Measurements from ENCODE around the gene EVPL. TPM values are rescaled to one million over a fixed set of nuclear protein-coding genes. Genes with fewer than 3 reads are reported as not detected.

The EVPL gene
- total and polyA plus RNA-seq, 2 of the 13 experiments (the other 11 are each of a cell fraction or from before 2014, with no cell fraction given) = 2.1 to 8.2 TPM

DNA sequence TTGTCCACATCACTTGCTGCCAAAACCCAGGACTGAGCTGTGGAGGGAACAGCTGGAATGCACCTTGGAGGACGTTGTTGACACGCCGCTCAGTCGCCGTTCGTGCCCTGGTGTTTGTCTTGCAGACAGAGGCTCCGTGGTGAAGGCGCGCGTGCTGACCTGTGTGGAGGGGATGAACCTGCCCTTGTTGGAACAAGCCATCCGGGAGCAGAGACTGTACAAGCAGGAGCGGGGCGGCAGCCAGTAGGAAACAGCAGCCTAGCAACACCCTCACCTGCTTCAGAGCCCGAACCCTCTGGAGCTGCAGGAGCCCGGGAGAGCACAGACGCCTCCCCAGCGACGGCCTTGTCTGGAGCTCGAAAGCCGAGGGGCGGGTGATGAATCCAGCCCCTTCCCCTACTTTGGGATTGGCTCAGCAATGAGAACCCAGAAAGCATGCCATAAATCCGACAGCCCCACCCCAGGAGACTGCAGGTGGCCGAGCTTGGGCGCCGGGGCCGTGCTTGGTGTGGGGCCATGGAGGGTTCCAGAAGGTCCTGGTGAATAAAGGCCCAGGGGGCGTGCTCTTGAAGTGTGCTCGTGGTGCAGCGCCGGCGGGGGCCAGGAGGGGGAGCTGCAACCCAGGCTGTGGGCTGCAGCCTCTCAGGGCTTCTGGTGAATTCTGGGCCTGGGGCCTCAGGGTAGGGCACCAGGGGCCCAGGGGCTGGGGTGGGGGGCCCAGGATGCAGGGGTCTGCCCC lies 26.9 kb downstream of the EVPL start (continued):
- 0 out of 2 replicates have a peak, but pooled peaks have one; percentile 51 for TF ChIP-seq ARHGAP35 (CRISPR knock-in tag; IDR thresholded peaks at IDR 0.05; ENCODE audit: borderline replicate concordance)
- peak; percentile 49; the same call in 1 of the 2 replicates for TF ChIP-seq ZKSCAN5 (CRISPR knock-in tag; IDR thresholded peaks at IDR 0.05)
- no peak for TF ChIP-seq TBL1XR1 (IDR thresholded peaks at IDR 0.05; ENCODE audit: borderline replicate concordance, low read length, partially characterized antibody)
- no peak for TF ChIP-seq ZNF746 (CRISPR knock-in tag; IDR thresholded peaks at IDR 0.05)
- TF ChIP-seq NRL (CRISPR knock-in tag; IDR thresholded peaks at IDR 0.05; ENCODE audit: borderline replicate concordance) = peak; percentile 84
- no peak for TF ChIP-seq NCOA1 (CRISPR knock-in tag; IDR thresholded peaks at IDR 0.05)
- 0 out of 2 replicates have a peak, but pooled peaks have one; percentile 28 for TF ChIP-seq SAP130 (CRISPR knock-in tag; IDR thresholded peaks at IDR 0.05; ENCODE audit: low read depth)
- TF ChIP-seq, protein P1, sequence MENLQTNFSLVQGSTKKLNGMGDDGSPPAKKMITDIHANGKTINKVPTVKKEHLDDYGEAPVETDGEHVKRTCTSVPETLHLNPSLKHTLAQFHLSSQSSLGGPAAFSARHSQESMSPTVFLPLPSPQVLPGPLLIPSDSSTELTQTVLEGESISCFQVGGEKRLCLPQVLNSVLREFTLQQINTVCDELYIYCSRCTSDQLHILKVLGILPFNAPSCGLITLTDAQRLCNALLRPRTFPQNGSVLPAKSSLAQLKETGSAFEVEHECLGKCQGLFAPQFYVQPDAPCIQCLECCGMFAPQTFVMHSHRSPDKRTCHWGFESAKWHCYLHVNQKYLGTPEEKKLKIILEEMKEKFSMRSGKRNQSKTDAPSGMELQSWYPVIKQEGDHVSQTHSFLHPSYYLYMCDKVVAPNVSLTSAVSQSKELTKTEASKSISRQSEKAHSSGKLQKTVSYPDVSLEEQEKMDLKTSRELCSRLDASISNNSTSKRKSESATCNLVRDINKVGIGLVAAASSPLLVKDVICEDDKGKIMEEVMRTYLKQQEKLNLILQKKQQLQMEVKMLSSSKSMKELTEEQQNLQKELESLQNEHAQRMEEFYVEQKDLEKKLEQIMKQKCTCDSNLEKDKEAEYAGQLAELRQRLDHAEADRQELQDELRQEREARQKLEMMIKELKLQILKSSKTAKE (CRISPR knock-in tag; IDR thresholded peaks at IDR 0.05; ENCODE audit: borderline replicate concordance) = peak; percentile 80
- no peak for TF ChIP-seq ZNF616 (CRISPR knock-in tag; IDR thresholded peaks at IDR 0.05; ENCODE audit: low read depth)
- TF ChIP-seq FOXA3 (CRISPR knock-in tag; IDR thresholded peaks at IDR 0.05) = peak; percentile 76
- peak; percentile 86; the same call in 1 of the 2 replicates for TF ChIP-seq ZNF292 (CRISPR knock-in tag; IDR thresholded peaks at IDR 0.05; ENCODE audit: borderline replicate concordance, low read depth)
- no peak for TF ChIP-seq ZNF790 (CRISPR knock-in tag; IDR thresholded peaks at IDR 0.05; ENCODE audit: borderline replicate concordance)
- TF ChIP-seq, protein P2, sequence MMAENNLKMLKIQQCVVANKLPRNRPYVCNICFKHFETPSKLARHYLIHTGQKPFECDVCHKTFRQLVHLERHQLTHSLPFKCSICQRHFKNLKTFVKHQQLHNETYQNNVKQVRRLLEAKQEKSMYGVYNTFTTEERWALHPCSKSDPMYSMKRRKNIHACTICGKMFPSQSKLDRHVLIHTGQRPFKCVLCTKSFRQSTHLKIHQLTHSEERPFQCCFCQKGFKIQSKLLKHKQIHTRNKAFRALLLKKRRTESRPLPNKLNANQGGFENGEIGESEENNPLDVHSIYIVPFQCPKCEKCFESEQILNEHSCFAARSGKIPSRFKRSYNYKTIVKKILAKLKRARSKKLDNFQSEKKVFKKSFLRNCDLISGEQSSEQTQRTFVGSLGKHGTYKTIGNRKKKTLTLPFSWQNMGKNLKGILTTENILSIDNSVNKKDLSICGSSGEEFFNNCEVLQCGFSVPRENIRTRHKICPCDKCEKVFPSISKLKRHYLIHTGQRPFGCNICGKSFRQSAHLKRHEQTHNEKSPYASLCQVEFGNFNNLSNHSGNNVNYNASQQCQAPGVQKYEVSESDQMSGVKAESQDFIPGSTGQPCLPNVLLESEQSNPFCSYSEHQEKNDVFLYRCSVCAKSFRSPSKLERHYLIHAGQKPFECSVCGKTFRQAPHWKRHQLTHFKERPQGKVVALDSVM (CRISPR knock-in tag; IDR thresholded peaks at IDR 0.05) = peak; percentile 37; the same call in 1 of the 2 replicates
- peak; percentile 60; the same call in 1 of the 2 replicates for TF ChIP-seq FOXO1 (CRISPR knock-in tag; IDR thresholded peaks at IDR 0.05)
- TF ChIP-seq, protein P3, sequence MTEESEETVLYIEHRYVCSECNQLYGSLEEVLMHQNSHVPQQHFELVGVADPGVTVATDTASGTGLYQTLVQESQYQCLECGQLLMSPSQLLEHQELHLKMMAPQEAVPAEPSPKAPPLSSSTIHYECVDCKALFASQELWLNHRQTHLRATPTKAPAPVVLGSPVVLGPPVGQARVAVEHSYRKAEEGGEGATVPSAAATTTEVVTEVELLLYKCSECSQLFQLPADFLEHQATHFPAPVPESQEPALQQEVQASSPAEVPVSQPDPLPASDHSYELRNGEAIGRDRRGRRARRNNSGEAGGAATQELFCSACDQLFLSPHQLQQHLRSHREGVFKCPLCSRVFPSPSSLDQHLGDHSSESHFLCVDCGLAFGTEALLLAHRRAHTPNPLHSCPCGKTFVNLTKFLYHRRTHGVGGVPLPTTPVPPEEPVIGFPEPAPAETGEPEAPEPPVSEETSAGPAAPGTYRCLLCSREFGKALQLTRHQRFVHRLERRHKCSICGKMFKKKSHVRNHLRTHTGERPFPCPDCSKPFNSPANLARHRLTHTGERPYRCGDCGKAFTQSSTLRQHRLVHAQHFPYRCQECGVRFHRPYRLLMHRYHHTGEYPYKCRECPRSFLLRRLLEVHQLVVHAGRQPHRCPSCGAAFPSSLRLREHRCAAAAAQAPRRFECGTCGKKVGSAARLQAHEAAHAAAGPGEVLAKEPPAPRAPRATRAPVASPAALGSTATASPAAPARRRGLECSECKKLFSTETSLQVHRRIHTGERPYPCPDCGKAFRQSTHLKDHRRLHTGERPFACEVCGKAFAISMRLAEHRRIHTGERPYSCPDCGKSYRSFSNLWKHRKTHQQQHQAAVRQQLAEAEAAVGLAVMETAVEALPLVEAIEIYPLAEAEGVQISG (CRISPR knock-in tag; IDR thresholded peaks at IDR 0.05) = peak; percentile 85
- no peak for TF ChIP-seq ARID2 (CRISPR knock-in tag; IDR thresholded peaks at IDR 0.05; ENCODE audit: borderline replicate concordance)
- TF ChIP-seq, protein P4, sequence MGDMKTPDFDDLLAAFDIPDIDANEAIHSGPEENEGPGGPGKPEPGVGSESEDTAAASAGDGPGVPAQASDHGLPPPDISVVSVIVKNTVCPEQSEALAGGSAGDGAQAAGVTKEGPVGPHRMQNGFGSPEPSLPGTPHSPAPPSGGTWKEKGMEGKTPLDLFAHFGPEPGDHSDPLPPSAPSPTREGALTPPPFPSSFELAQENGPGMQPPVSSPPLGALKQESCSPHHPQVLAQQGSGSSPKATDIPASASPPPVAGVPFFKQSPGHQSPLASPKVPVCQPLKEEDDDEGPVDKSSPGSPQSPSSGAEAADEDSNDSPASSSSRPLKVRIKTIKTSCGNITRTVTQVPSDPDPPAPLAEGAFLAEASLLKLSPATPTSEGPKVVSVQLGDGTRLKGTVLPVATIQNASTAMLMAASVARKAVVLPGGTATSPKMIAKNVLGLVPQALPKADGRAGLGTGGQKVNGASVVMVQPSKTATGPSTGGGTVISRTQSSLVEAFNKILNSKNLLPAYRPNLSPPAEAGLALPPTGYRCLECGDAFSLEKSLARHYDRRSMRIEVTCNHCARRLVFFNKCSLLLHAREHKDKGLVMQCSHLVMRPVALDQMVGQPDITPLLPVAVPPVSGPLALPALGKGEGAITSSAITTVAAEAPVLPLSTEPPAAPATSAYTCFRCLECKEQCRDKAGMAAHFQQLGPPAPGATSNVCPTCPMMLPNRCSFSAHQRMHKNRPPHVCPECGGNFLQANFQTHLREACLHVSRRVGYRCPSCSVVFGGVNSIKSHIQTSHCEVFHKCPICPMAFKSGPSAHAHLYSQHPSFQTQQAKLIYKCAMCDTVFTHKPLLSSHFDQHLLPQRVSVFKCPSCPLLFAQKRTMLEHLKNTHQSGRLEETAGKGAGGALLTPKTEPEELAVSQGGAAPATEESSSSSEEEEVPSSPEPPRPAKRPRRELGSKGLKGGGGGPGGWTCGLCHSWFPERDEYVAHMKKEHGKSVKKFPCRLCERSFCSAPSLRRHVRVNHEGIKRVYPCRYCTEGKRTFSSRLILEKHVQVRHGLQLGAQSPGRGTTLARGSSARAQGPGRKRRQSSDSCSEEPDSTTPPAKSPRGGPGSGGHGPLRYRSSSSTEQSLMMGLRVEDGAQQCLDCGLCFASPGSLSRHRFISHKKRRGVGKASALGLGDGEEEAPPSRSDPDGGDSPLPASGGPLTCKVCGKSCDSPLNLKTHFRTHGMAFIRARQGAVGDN (CRISPR knock-in tag; IDR thresholded peaks at IDR 0.05) = peak; percentile 99

Data from HepG2 (cell line).